ENCODE results near the gene PSMD9. TPM values are rescaled to one million over a fixed set of nuclear protein-coding genes. Genes with fewer than 3 reads are reported as not detected.
"Not testable (repeated sequence)": the region's sequence is repeated elsewhere in the genome, so short reads cannot be mapped to it uniquely, and the experiment has no call there.

The PSMD9 gene
- total RNA-seq, 1 donor, result 28.9 TPM

GRCh38 chr12:121849211-121849610, 39.4 kb upstream of the PSMD9 start:
- DNase-seq (ENCODE audit: low read depth), result no peak
- no peak overlapping the region for H3K4me3 ChIP-seq (ENCODE audit: low read depth, low read length)
- TF ChIP-seq CTCF (IDR thresholded peaks at IDR 0.05; ENCODE audit: insufficient read depth, low read depth, low read length), result no peak

- no peak for TF ChIP-seq CTCF (IDR thresholded peaks at IDR 0.05; ENCODE audit: insufficient read depth, low read depth, low read length)
- no peak for DNase-seq (ENCODE audit: low read depth)
- no peak overlapping the region for H3K4me3 ChIP-seq (ENCODE audit: low read depth, low read length)
These were observed 38.9 kb upstream of the PSMD9 start for GRCh38 chr12:121849665-121850064.

GRCh38 chr12:121852392-121852791, 36.2 kb upstream of the PSMD9 start:
- DNase-seq (ENCODE audit: low read depth); H3K4me3 ChIP-seq (ENCODE audit: low read depth, low read length): not testable (repeated sequence)

GRCh38 chr12:121857322-121858246, 31.0 kb upstream of the PSMD9 start:
- DNase-seq (ENCODE audit: low read depth), result no peak
- no peak overlapping the region for H3K4me3 ChIP-seq (ENCODE audit: low read depth, low read length)
- TF ChIP-seq CTCF (IDR thresholded peaks at IDR 0.05; ENCODE audit: insufficient read depth, low read depth, low read length), result no peak

- no peak overlapping the region for H3K4me3 ChIP-seq (ENCODE audit: low read depth, low read length)
- no peak for TF ChIP-seq CTCF (IDR thresholded peaks at IDR 0.05; ENCODE audit: insufficient read depth, low read depth, low read length)
- no peak for DNase-seq (ENCODE audit: low read depth)
These were observed 30.3 kb upstream of the PSMD9 start for GRCh38 chr12:121858318-121858661.

- DNase-seq (ENCODE audit: low read depth), result peak; percentile 92
- H3K4me3 ChIP-seq (ENCODE audit: low read depth, low read length), result no peak within 1 kb of the TSS
- TF ChIP-seq CTCF (IDR thresholded peaks at IDR 0.05; ENCODE audit: insufficient read depth, low read depth, low read length), result no peak
These were observed 29.7 kb upstream of the PSMD9 start, which contains the start of gene HPD for GRCh38 chr12:121858662-121859572. HPD (minus strand) TSS chr12:121858859; CDS start chr12:121858823, 36 bp downstream.

GRCh38 chr12:121860257-121860656, 28.3 kb upstream of the PSMD9 start:
- no peak for TF ChIP-seq CTCF (IDR thresholded peaks at IDR 0.05; ENCODE audit: insufficient read depth, low read depth, low read length)
- DNase-seq (ENCODE audit: low read depth), result peak; percentile 18
- H3K4me3 ChIP-seq (ENCODE audit: low read depth, low read length), result no peak overlapping the region

GRCh38 chr12:121860699-121861098, 27.9 kb upstream of the PSMD9 start:
- DNase-seq (ENCODE audit: low read depth); H3K4me3 ChIP-seq (ENCODE audit: low read depth, low read length): not testable (repeated sequence)

Data from fibroblast of villous mesenchyme (primary cell).